GM12878 (cell line): ENCODE data around the gene SCNN1B.
"Not testable (repeated sequence)": the region's sequence is repeated elsewhere in the genome, so short reads cannot be mapped to it uniquely, and the experiment has no call there.

ENCODE experiments used
- BCL11A ChIP-seq: IDR thresholded peaks from 2 replicates; pipeline ENCODE4 v1.6.1; 2011; ENCODE audit warnings: low read depth, low read length
- BCLAF1 ChIP-seq: fragments of 450-650 bp; IDR thresholded peaks from 2 replicates; pipeline ENCODE4 v1.6.1; 2017; ENCODE audit warnings: antibody characterized with exemption, mild to moderate bottlenecking, moderate library complexity
- BRCA1 ChIP-seq: IDR thresholded peaks from 2 replicates; pipeline ENCODE4 v1.6.1; 2011; ENCODE audit warnings: low read depth, low read length, improper control_type of control experiment
- CTCF ChIP-seq, 3 experiments: IDR thresholded peaks in 2 of 3; conservative IDR thresholded peaks in 1 of 3; 2 replicates each; pipeline ENCODE4 v1.5.1; 2011; ENCODE audit warnings: low read depth in 3 of 3, low read length in 3 of 3, mild to moderate bottlenecking in 3 of 3, control low read depth in 2 of 3, moderate library complexity in 2 of 3, inconsistent platforms in 1 of 3, mixed read lengths in 1 of 3; ENCODE audit not compliant: control insufficient read depth in 2 of 3, insufficient read depth in 1 of 3; ENCODE audit errors: extremely low read depth in 1 of 3
- FOS ChIP-seq: IDR thresholded peaks from 3 replicates; pipeline ENCODE4 v1.6.1; 2011; ENCODE audit warnings: borderline replicate concordance; ENCODE audit not compliant: insufficient read length; ENCODE audit errors: extremely low read depth
- HDGF ChIP-seq: fragments of 450-650 bp; IDR thresholded peaks from 2 replicates; pipeline ENCODE4 v1.6.1; 2016; ENCODE audit warnings: antibody characterized with exemption
- RAD21 ChIP-seq: IDR thresholded peaks from 2 replicates; pipeline ENCODE4 v1.6.1; 2011; ENCODE audit warnings: mild to moderate bottlenecking, low read depth, low read length, moderate library complexity; ENCODE audit not compliant: insufficient read depth
- REST ChIP-seq: IDR thresholded peaks from 2 replicates; pipeline ENCODE4 v1.6.1; 2012; ENCODE audit warnings: mild to moderate bottlenecking, low read depth, low read length
- SMAD1 ChIP-seq: fragments of 450-650 bp; IDR thresholded peaks from 2 replicates; pipeline ENCODE4 v1.6.1; 2018; ENCODE audit warnings: mild to moderate bottlenecking, low read depth; ENCODE audit not compliant: partially characterized antibody
- SREBF1 ChIP-seq: IDR thresholded peaks from 2 replicates; pipeline ENCODE4 v1.6.1; 2012; ENCODE audit warnings: mild to moderate bottlenecking, low read length
- ZNF217 ChIP-seq: fragments of 450-650 bp; IDR thresholded peaks from 2 replicates; pipeline ENCODE4 v1.6.1; 2017; ENCODE audit warnings: antibody characterized with exemption, mild to moderate bottlenecking
- ZNF24 ChIP-seq: fragments of 450-650 bp; IDR thresholded peaks from 2 replicates; pipeline ENCODE4 v1.6.1; 2017; ENCODE audit warnings: antibody characterized with exemption, mild to moderate bottlenecking
- ZNF384 ChIP-seq: IDR thresholded peaks from 2 replicates; pipeline ENCODE4 v1.6.1; 2012; ENCODE audit warnings: low read depth, mild to moderate bottlenecking, low read length, improper control_type of control experiment, borderline replicate concordance
- TF ChIP-seq, protein P1 (sequence below): IDR thresholded peaks from 2 replicates; pipeline ENCODE4 v1.6.1; 2012; ENCODE audit warnings: low read depth, low read length, improper control_type of control experiment

GRCh38 chr16:23253650-23254049 is 48.5 kb upstream of the SCNN1B start:
- TF ChIP-seq CTCF (IDR thresholded peaks at IDR 0.05 in 2 of 3, conservative IDR thresholded peaks at IDR 0.05 in 1 of 3; ENCODE audit: control insufficient read depth in 2 of 3, extremely low read depth in 1 of 3, insufficient read depth in 1 of 3, low read depth in 3 of 3, low read length in 3 of 3); BCLAF1; ZNF217; ZNF24; RAD21; BRCA1; FOS; SMAD1; HDGF; SREBF1; BCL11A; REST; ZNF384: not testable (repeated sequence)
- TF ChIP-seq, protein P1, sequence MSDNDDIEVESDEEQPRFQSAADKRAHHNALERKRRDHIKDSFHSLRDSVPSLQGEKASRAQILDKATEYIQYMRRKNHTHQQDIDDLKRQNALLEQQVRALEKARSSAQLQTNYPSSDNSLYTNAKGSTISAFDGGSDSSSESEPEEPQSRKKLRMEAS: not testable (repeated sequence)
